GM21737 (cell line): Measurements from ENCODE around the gene DCUN1D2.
"Not testable (repeated sequence)": the region's sequence is repeated elsewhere in the genome, so short reads cannot be mapped to it uniquely, and the experiment has no call there.

ENCODE experiments used
- ATAC-seq: cut with Tn5 transposase; IDR thresholded peaks from one replicate; pipeline ENCODE4 v1.9.1; 2021; ENCODE audit warnings: mild to moderate bottlenecking, moderate library complexity; ENCODE audit not compliant: unreplicated experiment

DCUN1D2 gene

GRCh38 chr13:113449693-113450347, 40.7 kb downstream of the DCUN1D2 start:
- ATAC-seq = no peak

- no peak for ATAC-seq
Measured at GRCh38 chr13:113448885-113449692, 41.4 kb downstream of the DCUN1D2 start.

- ATAC-seq = no peak
Measured at GRCh38 chr13:113448545-113448884, 42.0 kb downstream of the DCUN1D2 start.

GRCh38 chr13:113447596-113447995, 42.9 kb downstream of the DCUN1D2 start:
- no peak for ATAC-seq

- no peak for ATAC-seq
Measured at GRCh38 chr13:113446488-113446854, 44.0 kb downstream of the DCUN1D2 start.

GRCh38 chr13:113445791-113446487, 44.6 kb downstream of the DCUN1D2 start:
- ATAC-seq = peak; percentile 68

- ATAC-seq = no peak
Measured at GRCh38 chr13:113443991-113444390, 46.5 kb downstream of the DCUN1D2 start.

GRCh38 chr13:113442985-113443362, 47.5 kb downstream of the DCUN1D2 start:
- no peak for ATAC-seq

GRCh38 chr13:113442354-113442984, 48.0 kb downstream of the DCUN1D2 start:
- ATAC-seq = no peak

- ATAC-seq = no peak
Measured at GRCh38 chr13:113441661-113442060, 48.9 kb downstream of the DCUN1D2 start.

- no peak for ATAC-seq
Measured at GRCh38 chr13:113437408-113438010, 53.0 kb downstream of the DCUN1D2 start.

GRCh38 chr13:113436866-113437265, 53.6 kb downstream of the DCUN1D2 start:
- ATAC-seq = not testable (repeated sequence)

- ATAC-seq = not testable (repeated sequence)
Measured at GRCh38 chr13:113435907-113436306, 54.6 kb downstream of the DCUN1D2 start.

- ATAC-seq = no peak
Measured at GRCh38 chr13:113433391-113433916, 57.1 kb downstream of the DCUN1D2 start.

- no peak for ATAC-seq
Measured at GRCh38 chr13:113432506-113433270, 57.8 kb downstream of the DCUN1D2 start.

GRCh38 chr13:113431171-113431570, 59.3 kb downstream of the DCUN1D2 start:
- ATAC-seq = no peak

- ATAC-seq = no peak
Measured at GRCh38 chr13:113430378-113431110, 60.0 kb downstream of the DCUN1D2 start.

- ATAC-seq = no peak
Measured at GRCh38 chr13:113429608-113429985, 60.9 kb downstream of the DCUN1D2 start.

GRCh38 chr13:113428871-113429607, 61.5 kb downstream of the DCUN1D2 start:
- no peak for ATAC-seq
